K562 (cell line): ENCODE measurements around the gene DENND1A. TPM values are rescaled to one million over a fixed set of nuclear protein-coding genes. Genes with fewer than 3 reads are reported as not detected.

Experiments used
- ATAC-seq: fragments of 200-7000 bp; cut with Tn5 transposase; 3 replicates; pipeline ENCODE4 v1.9.1; 2020; ENCODE audit warnings: moderate library complexity
- BruUV-seq: library from RNA; stranded (reverse); fragments of 400-500 nt; replicated peaks from 2 replicates; lab custom pipeline; 2021; lab: Mats Ljungman, UMichigan
- CTCF ChIA-PET: fragments of 300-600 bp; formaldehyde crosslinking; extraction: SDS; loops from one replicate; lab custom pipeline; 2021; ENCODE audit warnings: low intra/inter-chr PET ratio; lab: Yijun Ruan, JAX
- POLR2A ChIA-PET: fragments of 300-600, 350-650 bp; sonication (Branson Sonifier 250); formaldehyde crosslinking; extraction: SDS; loops from one replicate; lab custom pipeline; 2021; ENCODE audit warnings: antibody characterized with exemption, inconsistent platforms; lab: Yijun Ruan, JAX
- DNase-seq, 4 experiments: peaks; one replicate each; pipeline versions ENCODE4 v3.0.0 to v3.0.0-alpha.2; 2011 to 2018; ENCODE audit warnings: low spot score in 3 of 4, mixed read lengths in 3 of 4; ENCODE audit errors: extremely low read depth in 1 of 4
- FAIRE-seq: peaks from 2 replicates; lab custom pipeline; 2011; peaks lifted over from hg19 to GRCh38; lab: Jason Lieb, UNC
- H2AFZ ChIP-seq: 2 replicates; pipeline ENCODE4 v1.6.0; 2011; ENCODE audit warnings: low read depth, low read length, control low read depth, inconsistent platforms
- H3K27ac ChIP-seq: fragments of 200-600 bp; 3 replicates; pipeline ENCODE4 v1.8.0; 2011; ENCODE audit warnings: low read depth, mild to moderate bottlenecking, control low read depth, inconsistent platforms, low read length, moderate library complexity, mixed read lengths; ENCODE audit errors: extremely low read depth
- H3K27me3 ChIP-seq, 2 experiments: fragments of 300-600 bp in 1 of 2; 2 replicates in 1 of 2; 3 replicates in 1 of 2; pipeline versions ENCODE4 v1.6.0 to v1.8.0; 2011; ENCODE audit warnings: inconsistent platforms in 2 of 2, low read length in 2 of 2, mild to moderate bottlenecking in 1 of 2, mixed read lengths in 1 of 2, moderate library complexity in 1 of 2; ENCODE audit not compliant: control insufficient read depth in 2 of 2, insufficient read depth in 2 of 2
- H3K36me3 ChIP-seq: fragments of 300-600 bp; 3 replicates; pipeline ENCODE4 v1.8.0; 2011; ENCODE audit warnings: mild to moderate bottlenecking, low read length, inconsistent platforms; ENCODE audit not compliant: control insufficient read depth, insufficient read depth
- H3K4me1 ChIP-seq, 2 experiments: fragments of 200-600 bp in 1 of 2; replicated peaks in 1 of 2; 2 replicates in 1 of 2; 3 replicates in 1 of 2; pipeline versions ENCODE4 v1.5.1 to v1.8.0; 2011; ENCODE audit warnings: inconsistent platforms in 2 of 2, low read length in 2 of 2, mild to moderate bottlenecking in 1 of 2, mixed read lengths in 1 of 2, moderate library complexity in 1 of 2; ENCODE audit not compliant: control insufficient read depth in 2 of 2, insufficient read depth in 2 of 2
- H3K4me2 ChIP-seq: 2 replicates; pipeline ENCODE4 v1.6.1; 2011; ENCODE audit warnings: low read length, control low read depth, inconsistent platforms, mixed read lengths; ENCODE audit not compliant: insufficient read depth
- H3K4me3 ChIP-seq: fragments of 200-600 bp; sonication (generic), shearing (Covaris generic); 2 replicates; pipeline ENCODE4 v1.5.1; 2016; ENCODE audit warnings: control low read depth, inconsistent platforms
- H3K79me2 ChIP-seq: fragments of 200-600 bp; 3 replicates; pipeline ENCODE4 v1.8.0; 2011; ENCODE audit warnings: low read length, inconsistent platforms; ENCODE audit not compliant: control insufficient read depth, insufficient read depth
- H3K9ac ChIP-seq, 2 experiments: 2 replicates each; pipeline versions ENCODE4 v1.6.0 to v1.6.1; 2011; ENCODE audit warnings: low read depth in 2 of 2, low read length in 2 of 2, control low read depth in 1 of 2, inconsistent platforms in 1 of 2, mild to moderate bottlenecking in 1 of 2, mixed read lengths in 1 of 2; ENCODE audit not compliant: insufficient read depth in 1 of 2
- H3K9me1 ChIP-seq: one replicate; pipeline ENCODE4 v1.6.0; 2011; ENCODE audit warnings: inconsistent platforms, mild to moderate bottlenecking, low read length, moderate library complexity; ENCODE audit not compliant: control insufficient read depth, insufficient read depth
- H3K9me3 ChIP-seq: replicated peaks from 2 replicates; pipeline ENCODE4 v1.5.1; 2011; ENCODE audit warnings: low read depth, low read length, inconsistent platforms; ENCODE audit not compliant: control insufficient read depth, insufficient read depth
- H4K20me1 ChIP-seq: replicated peaks from 2 replicates; pipeline ENCODE4 v1.6.1; 2011; ENCODE audit warnings: low read length, inconsistent platforms, mixed read lengths; ENCODE audit not compliant: control insufficient read depth, insufficient read depth
- ARID3A ChIP-seq: IDR thresholded peaks from 2 replicates; pipeline ENCODE4 v1.6.1; 2012; ENCODE audit warnings: low read depth, low read length, improper control_type of control experiment, borderline replicate concordance
- HDAC1 ChIP-seq, 2 experiments: fragments of 450-650 bp; IDR thresholded peaks; 2 replicates each; pipeline ENCODE4 v1.6.1; 2016 to 2017; ENCODE audit warnings: inconsistent platforms in 1 of 2, mild to moderate bottlenecking in 1 of 2, moderate library complexity in 1 of 2
- HDAC3 ChIP-seq: fragments of 450-650 bp; IDR thresholded peaks from 2 replicates; pipeline ENCODE4 v1.6.1; 2018; ENCODE audit warnings: borderline replicate concordance, mild to moderate bottlenecking, moderate library complexity; ENCODE audit not compliant: partially characterized antibody
- KLF10 ChIP-seq: fragments of 250-450 bp; sonication (Bioruptor Pico); IDR thresholded peaks from 2 replicates; pipeline ENCODE4 v1.6.1; 2021; ENCODE audit warnings: matching md5 sums
- L3MBTL2 ChIP-seq: fragments of 450-650 bp; IDR thresholded peaks from 2 replicates; pipeline ENCODE4 v1.6.1; 2016; ENCODE audit warnings: mild to moderate bottlenecking, moderate library complexity
- MNT ChIP-seq, 2 experiments: fragments of 450-650 bp; conservative IDR thresholded peaks; 2 replicates each; pipeline ENCODE4 v1.6.1; 2017; ENCODE audit warnings: mild to moderate bottlenecking in 2 of 2, moderate library complexity in 2 of 2
- PHB2 ChIP-seq: fragments of 450-650 bp; IDR thresholded peaks from 2 replicates; pipeline ENCODE4 v1.6.1; 2017; ENCODE audit warnings: low read depth
- PURB ChIP-seq: sonication (generic); formaldehyde crosslinking; IDR thresholded peaks from 2 replicates; pipeline ENCODE4 v1.9.0; 2021; ENCODE audit warnings: low read depth, mild to moderate bottlenecking, missing genetic modification reagents
- SMARCA4 ChIP-seq: fragments of 450-650 bp; IDR thresholded peaks from 2 replicates; pipeline ENCODE4 v1.6.1; 2016
- SMARCA5 ChIP-seq: fragments of 450-650 bp; IDR thresholded peaks from 2 replicates; pipeline ENCODE4 v1.6.1; 2016
- STAG1 ChIP-seq: sonication (generic); formaldehyde crosslinking; IDR thresholded peaks from 2 replicates; pipeline ENCODE4 v1.5.0; 2020; ENCODE audit warnings: missing genetic modification reagents, borderline replicate concordance
- ZNF592 ChIP-seq: fragments of 450-650 bp; IDR thresholded peaks from 2 replicates; pipeline ENCODE4 v1.6.1; 2017; ENCODE audit warnings: antibody characterized with exemption, mild to moderate bottlenecking
- ZNF778 ChIP-seq: fragments of 450-650 bp; formaldehyde crosslinking; IDR thresholded peaks from 2 replicates; pipeline ENCODE4 v1.4.0; 2020; ENCODE audit warnings: mild to moderate bottlenecking, moderate library complexity
- WGBS: fragments of 100-300 bp; shearing (Covaris generic); methylation state at CpG from one replicate; pipeline ENCODE4 v1.1.6; 2016; ENCODE audit warnings: low coverage, mixed read lengths; ENCODE audit not compliant: insufficient coverage; ENCODE audit errors: missing lambda C conversion rate; 5-methylcytosine and 5-hydroxymethylcytosine counted together
- in situ Hi-C: fragments of 300-500 bp; cut with MboI; formaldehyde crosslinking; loops from 4 replicates; pipeline ENCODE4 v1.15.0; 2018; ENCODE audit warnings: inconsistent platforms, mixed read lengths
- intact Hi-C: fragments of 100-400 bp; cut with micrococcal nuclease; formaldehyde crosslinking; loops from 2 replicates; pipeline ENCODE4 v1.14.2; 2022
- polyA plus RNA-seq, 8 experiments: library from polyadenylated mRNA; depleted of rRNA in 4 of 8; stranded (reverse) in 5 of 8; unstranded in 3 of 8; fragments of >200 nt; fragmentation: Nextera tagmentation in 2 of 8; fragmentation: Illumina TruSeq in 1 of 8; extraction: Ambion mirVana in 2 of 8; extraction: Trizol in 1 of 8; gene quantifications; 2 replicates each; pipeline versions ENCODE4 v1.2.1 to v1.2.3, GENCODE V29; 2011 to 2014; ENCODE audit warnings: inconsistent platforms in 1 of 8, missing spikeins in 1 of 8
- total RNA-seq, 7 experiments: library from RNA; depleted of rRNA in 6 of 7; stranded (reverse); fragments of >200 nt in 6 of 7; fragmentation: Illumina TruSeq in 2 of 7; extraction: Trizol in 2 of 7; gene quantifications; 2 replicates each; pipeline versions ENCODE4 v1.2.1 to v1.2.3, GENCODE V29; 2011 to 2021; ENCODE audit warnings: low replicate concordance in 1 of 7
- TF ChIP-seq, protein P1 (sequence below), 2 experiments: fragments of 450-650 bp in 1 of 2; sonication (generic) in 1 of 2; formaldehyde crosslinking; conservative IDR thresholded peaks; 2 replicates each; pipeline versions ENCODE4 v1.4.0 to v1.8.1; 2020 to 2022; ENCODE audit warnings: mild to moderate bottlenecking in 1 of 2, missing genetic modification reagents in 1 of 2
- TF ChIP-seq, protein P2 (sequence below): sonication (generic); formaldehyde crosslinking; IDR thresholded peaks from 2 replicates; pipeline ENCODE4 v1.5.0; 2020; ENCODE audit warnings: missing genetic modification reagents

Gene DENND1A
- total and polyA plus RNA-seq, 9 of the 15 experiments (the other 6 are each of a cell fraction or from before 2014, with no cell fraction given), result 7.6 to 29.5 (median 15.7) TPM

GRCh38 chr9:123821619-123822018 lies 108.3 kb downstream of the DENND1A start:
- WGBS, result 84% methylated on average over 2 of the region's 2 CpGs
- Histone ChIP-seq H3K36me3 (no peaks in the 10 kb centered on the region), H3K27me3 (no peaks in the 10 kb centered on the region), H3K27ac (no peak overlapping the region), H3K4me3 (no peak overlapping the region), H3K9ac (no peak overlapping the region), H4K20me1 (no peaks in the 10 kb centered on the region), H2AFZ (no peak overlapping the region), H3K79me2 (no peaks in the 10 kb centered on the region; the same call in 2 of the 3 replicates), H3K4me2 (no peak overlapping the region), H3K9me1 (no peaks in the 10 kb centered on the region), H3K9me3 (no peaks in the 10 kb centered on the region), H3K4me1 (peaks cover 4 to 18% of the 10 kb centered on the region in 2 experiments; a peak in 4 of 5 replicates)
- in situ Hi-C loops, result no loop called here
- no TSS peak for BruUV-seq
- DNase-seq, result no peak
- ChIA-PET CTCF (no interaction called here), POLR2A (interaction anchor here (1.3 kb wide), 1 partner anchor 13 kb away, joined by 3 read pairs; no protein-coding TSS in a partner anchor)
- intact Hi-C loops, result no loop called here
- FAIRE-seq, result no peak
- no peak for ATAC-seq
- TF ChIP-seq ZNF592 (no peak), HDAC3 (no peak), PHB2 (no peak), STAG1 (CRISPR knock-in tag) (no peak), KLF10 (no peak), SMARCA5 (no peak), L3MBTL2 (no peak), ZNF778 (no peak), SMARCA4 (no peak), HDAC1 (IDR thresholded peaks at IDR 0.05) (no peak), ARID3A (no peak), PURB (CRISPR knock-in tag) (no peak), MNT (conservative IDR thresholded peaks at IDR 0.05) (no peak)
- TF ChIP-seq, protein P1, sequence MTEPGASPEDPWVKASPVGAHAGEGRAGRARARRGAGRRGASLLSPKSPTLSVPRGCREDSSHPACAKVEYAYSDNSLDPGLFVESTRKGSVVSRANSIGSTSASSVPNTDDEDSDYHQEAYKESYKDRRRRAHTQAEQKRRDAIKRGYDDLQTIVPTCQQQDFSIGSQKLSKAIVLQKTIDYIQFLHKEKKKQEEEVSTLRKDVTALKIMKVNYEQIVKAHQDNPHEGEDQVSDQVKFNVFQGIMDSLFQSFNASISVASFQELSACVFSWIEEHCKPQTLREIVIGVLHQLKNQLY (CRISPR knock-in tag; conservative IDR thresholded peaks at IDR 0.05), result no peak
- TF ChIP-seq, protein P2, sequence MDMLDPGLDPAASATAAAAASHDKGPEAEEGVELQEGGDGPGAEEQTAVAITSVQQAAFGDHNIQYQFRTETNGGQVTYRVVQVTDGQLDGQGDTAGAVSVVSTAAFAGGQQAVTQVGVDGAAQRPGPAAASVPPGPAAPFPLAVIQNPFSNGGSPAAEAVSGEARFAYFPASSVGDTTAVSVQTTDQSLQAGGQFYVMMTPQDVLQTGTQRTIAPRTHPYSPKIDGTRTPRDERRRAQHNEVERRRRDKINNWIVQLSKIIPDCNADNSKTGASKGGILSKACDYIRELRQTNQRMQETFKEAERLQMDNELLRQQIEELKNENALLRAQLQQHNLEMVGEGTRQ (CRISPR knock-in tag), result no peak
